GM23338 (cell line): ENCODE data around the gene EFHB. TPM values are rescaled to one million over a fixed set of nuclear protein-coding genes. Genes with fewer than 3 reads are reported as not detected.

Experiments
- ATAC-seq: fragments of 200-7000 bp; cut with Tn5 transposase; 3 replicates; pipeline ENCODE4 v1.9.1; 2020
- DNase-seq: peaks from one replicate; pipeline ENCODE4 v3.0.0-alpha.2; 2015; ENCODE audit warnings: low spot score
- H2AFZ ChIP-seq: fragments of 200-600 bp; sonication (generic); 2 replicates; pipeline ENCODE4 v1.8.0; 2016; ENCODE audit warnings: antibody characterized with exemption, mild to moderate bottlenecking, moderate library complexity
- H3F3A ChIP-seq: fragments of 200-600 bp; sonication (generic); replicated peaks from 2 replicates; pipeline ENCODE4 v1.8.0; 2017; ENCODE audit warnings: antibody characterized with exemption, mixed run types, low read depth
- H3K27ac ChIP-seq: fragments of 200-600 bp; sonication (generic); 2 replicates; pipeline ENCODE4 v1.6.1; 2016; ENCODE audit warnings: low read depth
- H3K27me3 ChIP-seq: fragments of 200-600 bp; sonication (generic); 2 replicates; pipeline ENCODE4 v1.8.0; 2016; ENCODE audit warnings: mild to moderate bottlenecking, mixed run types, moderate library complexity; ENCODE audit not compliant: insufficient read depth
- H3K36me3 ChIP-seq: fragments of 200-600 bp; sonication (generic); 2 replicates; pipeline ENCODE4 v1.8.0; 2016; ENCODE audit warnings: mild to moderate bottlenecking; ENCODE audit not compliant: insufficient read depth
- H3K4me1 ChIP-seq: fragments of 200-600 bp; sonication (generic); 2 replicates; pipeline ENCODE4 v1.8.0; 2016; ENCODE audit warnings: mild to moderate bottlenecking, moderate library complexity; ENCODE audit not compliant: insufficient read depth
- H3K4me2 ChIP-seq: fragments of 200-600 bp; sonication (generic); 2 replicates; pipeline ENCODE4 v1.7.1; 2017; ENCODE audit warnings: mixed run types
- H3K4me3 ChIP-seq: fragments of 200-600 bp; sonication (generic); 2 replicates; pipeline ENCODE4 v1.6.1; 2016; ENCODE audit warnings: mixed run types
- H3K79me2 ChIP-seq: fragments of 200-600 bp; sonication (generic); replicated peaks from 2 replicates; pipeline ENCODE4 v1.8.0; 2017; ENCODE audit warnings: mild to moderate bottlenecking; ENCODE audit not compliant: insufficient read depth
- H3K9me2 ChIP-seq: fragments of 200-600 bp; sonication (generic); 2 replicates; pipeline ENCODE4 v1.8.0; 2017; ENCODE audit not compliant: insufficient read depth
- H4K20me1 ChIP-seq: fragments of 200-600 bp; sonication (generic); replicated peaks from 2 replicates; pipeline ENCODE4 v1.8.0; 2017; ENCODE audit warnings: mild to moderate bottlenecking; ENCODE audit not compliant: insufficient read depth
- H3K27ac Mint-ChIP-seq: 2 replicates; pipeline ENCODE4 v1.8.0; 2020; ENCODE audit warnings: inconsistent platforms, mild to moderate bottlenecking, moderate library complexity, mixed read lengths
- H3K27me3 Mint-ChIP-seq: 3 replicates; pipeline ENCODE4 v1.8.0; 2022; ENCODE audit warnings: low read depth, mild to moderate bottlenecking, moderate library complexity, mixed read lengths, inconsistent platforms; ENCODE audit not compliant: insufficient read depth, poor library complexity
- H3K36me3 Mint-ChIP-seq: 3 replicates; pipeline ENCODE4 v1.8.0; 2021; ENCODE audit warnings: low read depth, mild to moderate bottlenecking, inconsistent platforms, moderate library complexity, mixed read lengths
- H3K4me1 Mint-ChIP-seq: 3 replicates; pipeline ENCODE4 v1.8.0; 2020; ENCODE audit warnings: mild to moderate bottlenecking, inconsistent platforms, mixed read lengths
- H3K4me3 Mint-ChIP-seq: 3 replicates; pipeline ENCODE4 v1.8.0; 2021; ENCODE audit warnings: moderate library complexity, mild to moderate bottlenecking, inconsistent platforms, mixed read lengths
- H3K9me3 Mint-ChIP-seq: 3 replicates; pipeline ENCODE4 v1.8.0; 2020; ENCODE audit warnings: moderate library complexity, mild to moderate bottlenecking, inconsistent platforms, mixed read lengths
- CREB1 ChIP-seq: fragments of 250-450 bp; sonication (Bioruptor Pico); IDR thresholded peaks from 2 replicates; pipeline ENCODE4 v1.5.0; 2020; ENCODE audit warnings: low read depth, mild to moderate bottlenecking, moderate library complexity
- EZH2 ChIP-seq: fragments of 200-600 bp; sonication (generic); IDR thresholded peaks from one replicate; pipeline ENCODE4 v1.8.0; 2017; ENCODE audit warnings: antibody characterized with exemption, mild to moderate bottlenecking, low read depth; ENCODE audit not compliant: unreplicated experiment
- JUNB ChIP-seq: IDR thresholded peaks from one replicate; pipeline ENCODE4 v1.6.1; 2016; ENCODE audit warnings: antibody characterized with exemption; ENCODE audit not compliant: unreplicated experiment
- ZNF114 ChIP-seq: fragments of 250-450 bp; sonication (Bioruptor Pico); IDR thresholded peaks from 2 replicates; pipeline ENCODE4 v1.5.0; 2020; ENCODE audit warnings: mild to moderate bottlenecking, moderate library complexity
- polyA plus RNA-seq: library from polyadenylated mRNA; unstranded; fragments of >200 nt; fragmentation: Nextera tagmentation; extraction: Ambion mirVana; gene quantifications from 2 replicates; pipeline ENCODE4 v1.2.1, GENCODE V29; 2016
- total RNA-seq: library from RNA; depleted of rRNA; stranded (reverse); fragments of >200 nt; shearing (Covaris generic); gene quantifications from 2 replicates; pipeline ENCODE4 v1.2.3, GENCODE V29; 2014
- TF ChIP-seq, protein P1 (sequence below): fragments of 250-450 bp; sonication (Bioruptor Pico); IDR thresholded peaks from 2 replicates; pipeline ENCODE4 v1.5.0; 2020; ENCODE audit warnings: mild to moderate bottlenecking, moderate library complexity
- TF ChIP-seq, protein P2 (sequence below), 2 experiments: fragments of 200-600 bp in 1 of 2; sonication (generic) in 1 of 2; conservative IDR thresholded peaks; 2 replicates each; pipeline versions ENCODE4 v1.5.1 to v1.6.1; 2016 to 2017; ENCODE audit warnings: antibody characterized with exemption in 2 of 2, low read depth in 2 of 2, mild to moderate bottlenecking in 2 of 2, moderate library complexity in 1 of 2

EFHB gene
- total and polyA plus RNA-seq, 2 experiments from 2014 or later: 0.35 to 0.68 TPM

- 0 out of 2 replicates have a peak, but pooled peaks cover 8% of the 10 kb centered on the region for H3K4me1 ChIP-seq
- ATAC-seq: no peak
- no peaks in the 10 kb centered on the region for H3K27me3 ChIP-seq
- Mint-ChIP-seq H3K36me3 (no peaks in the 10 kb centered on the region), H3K4me3 (no peak overlapping the region), H3K27me3 (peaks cover 1% of the 10 kb centered on the region), H3K4me1 (peaks cover 7% of the 10 kb centered on the region; the same call in 2 of the 3 replicates), H3K9me3 (0 out of 3 replicates have a peak, but pooled peaks cover 3% of the 10 kb centered on the region), H3K27ac (no peak overlapping the region)
- TF ChIP-seq CREB1 (no peak), ZNF114 (CRISPR knock-in tag) (no peak), EZH2 (no peak), JUNB (no peak)
- TF ChIP-seq, protein P1, sequence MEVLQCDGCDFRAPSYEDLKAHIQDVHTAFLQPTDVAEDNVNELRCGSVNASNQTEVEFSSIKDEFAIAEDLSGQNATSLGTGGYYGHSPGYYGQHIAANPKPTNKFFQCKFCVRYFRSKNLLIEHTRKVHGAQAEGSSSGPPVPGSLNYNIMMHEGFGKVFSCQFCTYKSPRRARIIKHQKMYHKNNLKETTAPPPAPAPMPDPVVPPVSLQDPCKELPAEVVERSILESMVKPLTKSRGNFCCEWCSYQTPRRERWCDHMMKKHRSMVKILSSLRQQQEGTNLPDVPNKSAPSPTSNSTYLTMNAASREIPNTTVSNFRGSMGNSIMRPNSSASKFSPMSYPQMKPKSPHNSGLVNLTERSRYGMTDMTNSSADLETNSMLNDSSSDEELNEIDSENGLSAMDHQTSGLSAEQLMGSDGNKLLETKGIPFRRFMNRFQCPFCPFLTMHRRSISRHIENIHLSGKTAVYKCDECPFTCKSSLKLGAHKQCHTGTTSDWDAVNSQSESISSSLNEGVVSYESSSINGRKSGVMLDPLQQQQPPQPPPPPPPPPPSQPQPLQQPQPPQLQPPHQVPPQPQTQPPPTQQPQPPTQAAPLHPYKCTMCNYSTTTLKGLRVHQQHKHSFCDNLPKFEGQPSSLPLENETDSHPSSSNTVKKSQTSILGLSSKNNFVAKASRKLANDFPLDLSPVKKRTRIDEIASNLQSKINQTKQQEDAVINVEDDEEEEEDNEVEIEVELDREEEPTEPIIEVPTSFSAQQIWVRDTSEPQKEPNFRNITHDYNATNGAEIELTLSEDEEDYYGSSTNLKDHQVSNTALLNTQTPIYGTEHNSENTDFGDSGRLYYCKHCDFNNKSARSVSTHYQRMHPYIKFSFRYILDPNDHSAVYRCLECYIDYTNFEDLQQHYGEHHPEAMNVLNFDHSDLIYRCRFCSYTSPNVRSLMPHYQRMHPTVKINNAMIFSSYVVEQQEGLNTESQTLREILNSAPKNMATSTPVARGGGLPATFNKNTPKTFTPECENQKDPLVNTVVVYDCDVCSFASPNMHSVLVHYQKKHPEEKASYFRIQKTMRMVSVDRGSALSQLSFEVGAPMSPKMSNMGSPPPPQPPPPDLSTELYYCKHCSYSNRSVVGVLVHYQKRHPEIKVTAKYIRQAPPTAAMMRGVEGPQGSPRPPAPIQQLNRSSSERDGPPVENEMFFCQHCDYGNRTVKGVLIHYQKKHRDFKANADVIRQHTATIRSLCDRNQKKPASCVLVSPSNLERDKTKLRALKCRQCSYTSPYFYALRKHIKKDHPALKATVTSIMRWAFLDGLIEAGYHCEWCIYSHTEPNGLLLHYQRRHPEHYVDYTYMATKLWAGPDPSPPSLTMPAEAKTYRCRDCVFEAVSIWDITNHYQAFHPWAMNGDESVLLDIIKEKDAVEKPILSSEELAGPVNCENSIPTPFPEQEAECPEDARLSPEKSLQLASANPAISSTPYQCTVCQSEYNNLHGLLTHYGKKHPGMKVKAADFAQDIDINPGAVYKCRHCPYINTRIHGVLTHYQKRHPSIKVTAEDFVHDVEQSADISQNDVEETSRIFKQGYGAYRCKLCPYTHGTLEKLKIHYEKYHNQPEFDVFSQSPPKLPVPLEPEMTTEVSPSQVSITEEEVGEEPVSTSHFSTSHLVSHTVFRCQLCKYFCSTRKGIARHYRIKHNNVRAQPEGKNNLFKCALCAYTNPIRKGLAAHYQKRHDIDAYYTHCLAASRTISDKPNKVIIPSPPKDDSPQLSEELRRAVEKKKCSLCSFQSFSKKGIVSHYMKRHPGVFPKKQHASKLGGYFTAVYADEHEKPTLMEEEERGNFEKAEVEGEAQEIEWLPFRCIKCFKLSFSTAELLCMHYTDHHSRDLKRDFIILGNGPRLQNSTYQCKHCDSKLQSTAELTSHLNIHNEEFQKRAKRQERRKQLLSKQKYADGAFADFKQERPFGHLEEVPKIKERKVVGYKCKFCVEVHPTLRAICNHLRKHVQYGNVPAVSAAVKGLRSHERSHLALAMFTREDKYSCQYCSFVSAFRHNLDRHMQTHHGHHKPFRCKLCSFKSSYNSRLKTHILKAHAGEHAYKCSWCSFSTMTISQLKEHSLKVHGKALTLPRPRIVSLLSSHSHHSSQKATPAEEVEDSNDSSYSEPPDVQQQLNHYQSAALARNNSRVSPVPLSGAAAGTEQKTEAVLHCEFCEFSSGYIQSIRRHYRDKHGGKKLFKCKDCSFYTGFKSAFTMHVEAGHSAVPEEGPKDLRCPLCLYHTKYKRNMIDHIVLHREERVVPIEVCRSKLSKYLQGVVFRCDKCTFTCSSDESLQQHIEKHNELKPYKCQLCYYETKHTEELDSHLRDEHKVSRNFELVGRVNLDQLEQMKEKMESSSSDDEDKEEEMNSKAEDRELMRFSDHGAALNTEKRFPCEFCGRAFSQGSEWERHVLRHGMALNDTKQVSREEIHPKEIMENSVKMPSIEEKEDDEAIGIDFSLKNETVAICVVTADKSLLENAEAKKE (CRISPR knock-in tag): no peak
- TF ChIP-seq, protein P2, sequence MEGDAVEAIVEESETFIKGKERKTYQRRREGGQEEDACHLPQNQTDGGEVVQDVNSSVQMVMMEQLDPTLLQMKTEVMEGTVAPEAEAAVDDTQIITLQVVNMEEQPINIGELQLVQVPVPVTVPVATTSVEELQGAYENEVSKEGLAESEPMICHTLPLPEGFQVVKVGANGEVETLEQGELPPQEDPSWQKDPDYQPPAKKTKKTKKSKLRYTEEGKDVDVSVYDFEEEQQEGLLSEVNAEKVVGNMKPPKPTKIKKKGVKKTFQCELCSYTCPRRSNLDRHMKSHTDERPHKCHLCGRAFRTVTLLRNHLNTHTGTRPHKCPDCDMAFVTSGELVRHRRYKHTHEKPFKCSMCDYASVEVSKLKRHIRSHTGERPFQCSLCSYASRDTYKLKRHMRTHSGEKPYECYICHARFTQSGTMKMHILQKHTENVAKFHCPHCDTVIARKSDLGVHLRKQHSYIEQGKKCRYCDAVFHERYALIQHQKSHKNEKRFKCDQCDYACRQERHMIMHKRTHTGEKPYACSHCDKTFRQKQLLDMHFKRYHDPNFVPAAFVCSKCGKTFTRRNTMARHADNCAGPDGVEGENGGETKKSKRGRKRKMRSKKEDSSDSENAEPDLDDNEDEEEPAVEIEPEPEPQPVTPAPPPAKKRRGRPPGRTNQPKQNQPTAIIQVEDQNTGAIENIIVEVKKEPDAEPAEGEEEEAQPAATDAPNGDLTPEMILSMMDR (conservative IDR thresholded peaks at IDR 0.05; ENCODE audit: low read depth in 2 of 2): no peak
- H3K4me3 ChIP-seq: no peak overlapping the region
- H3K9me2 ChIP-seq: no peaks in the 10 kb centered on the region
- no peaks in the 10 kb centered on the region for H3K36me3 ChIP-seq
- no peaks in the 10 kb centered on the region for H3K79me2 ChIP-seq
- no peaks in the 10 kb centered on the region for H4K20me1 ChIP-seq
- no peak for DNase-seq
- no peaks in the 10 kb centered on the region for H3F3A ChIP-seq
- no peak overlapping the region for H2AFZ ChIP-seq
- no peak overlapping the region for H3K27ac ChIP-seq
- H3K4me2 ChIP-seq: no peak overlapping the region
Measured at GRCh38 chr3:19901918-19902317, 32.1 kb downstream of the EFHB start.
